HEK293 (cell line): ENCODE data around the gene SLC34A3.

Experiments used
- CTCF ChIA-PET: fragments of 350-600 bp; formaldehyde crosslinking; extraction: SDS; loops from one replicate; lab custom pipeline; 2021; ENCODE audit warnings: antibody characterized with exemption; lab: Yijun Ruan, JAX
- POLR2A ChIA-PET: fragments of 300-600 bp; formaldehyde crosslinking; extraction: SDS; loops from one replicate; lab custom pipeline; 2020; ENCODE audit warnings: antibody characterized with exemption, inconsistent platforms; lab: Yijun Ruan, JAX
- H3K27ac ChIP-seq: fragments of 200-500 bp; sonication (Bioruptor generic); 2 replicates; pipeline ENCODE4 v1.5.1; 2014; ENCODE audit warnings: low read depth, low read length, control low read depth, inconsistent platforms; ENCODE audit errors: extremely low read depth
- H3K36me3 ChIP-seq, 2 experiments: fragments of 200-500 bp in 1 of 2; sonication (Bioruptor generic) in 1 of 2; 1 replicate in 1 of 2; 2 replicates in 1 of 2; pipeline ENCODE4 v1.5.1; 2014 to 2017; ENCODE audit warnings: inconsistent platforms in 2 of 2, low read length in 2 of 2; ENCODE audit not compliant: control insufficient read depth in 2 of 2, insufficient read depth in 1 of 2
- H3K4me1 ChIP-seq: fragments of 200-500 bp; sonication (Bioruptor generic); 2 replicates; pipeline ENCODE4 v1.5.1; 2014; ENCODE audit warnings: mild to moderate bottlenecking, low read length, inconsistent platforms; ENCODE audit not compliant: control insufficient read depth, insufficient read depth
- H3K4me3 ChIP-seq: 2 replicates; pipeline ENCODE4 v1.5.1; 2011; ENCODE audit warnings: low read depth, mild to moderate bottlenecking, control low read depth, low read length, moderate library complexity
- H3K9me3 ChIP-seq: fragments of 200-500 bp; sonication (Bioruptor generic); 2 replicates; pipeline ENCODE4 v1.5.1; 2014; ENCODE audit warnings: low read depth, low read length, inconsistent platforms; ENCODE audit not compliant: control insufficient read depth, insufficient read depth
- GLIS2 ChIP-seq: fragments of 450-650 bp; formaldehyde crosslinking; IDR thresholded peaks from 2 replicates; pipeline ENCODE4 v1.5.1; 2016; ENCODE audit warnings: missing biosample characterization, missing genetic modification characterization
- KLF1 ChIP-seq: fragments of 450-650 bp; formaldehyde crosslinking; IDR thresholded peaks from 2 replicates; pipeline ENCODE4 v1.5.1; 2016; ENCODE audit warnings: missing biosample characterization, missing genetic modification characterization
- OSR2 ChIP-seq: fragments of 450-650 bp; formaldehyde crosslinking; IDR thresholded peaks from 2 replicates; pipeline ENCODE4 v1.5.1; 2016; ENCODE audit warnings: missing biosample characterization, missing genetic modification characterization
- ZBTB1 ChIP-seq: fragments of 450-650 bp; formaldehyde crosslinking; IDR thresholded peaks from 2 replicates; pipeline ENCODE4 v1.5.1; 2016; ENCODE audit warnings: missing biosample characterization, missing genetic modification characterization
- ZBTB17 ChIP-seq: fragments of 450-650 bp; formaldehyde crosslinking; IDR thresholded peaks from 2 replicates; pipeline ENCODE4 v1.5.1; 2016; ENCODE audit warnings: missing biosample characterization, missing genetic modification characterization
- ZBTB8A ChIP-seq: fragments of 450-650 bp; formaldehyde crosslinking; IDR thresholded peaks from 2 replicates; pipeline ENCODE4 v1.5.1; 2016; ENCODE audit warnings: missing biosample characterization, missing genetic modification characterization
- ZNF148 ChIP-seq: fragments of 450-650 bp; formaldehyde crosslinking; IDR thresholded peaks from 2 replicates; pipeline ENCODE4 v1.5.0; 2017; ENCODE audit warnings: missing biosample characterization, missing genetic modification characterization, borderline replicate concordance
- ZNF16 ChIP-seq: fragments of 450-650 bp; formaldehyde crosslinking; IDR thresholded peaks from 2 replicates; pipeline ENCODE4 v1.5.1; 2016; ENCODE audit warnings: low read depth, missing biosample characterization, missing genetic modification characterization
- ZNF169 ChIP-seq: fragments of 450-650 bp; formaldehyde crosslinking; IDR thresholded peaks from 2 replicates; pipeline ENCODE4 v1.5.1; 2016; ENCODE audit warnings: missing biosample characterization, missing genetic modification characterization
- ZNF280C ChIP-seq: fragments of 450-650 bp; formaldehyde crosslinking; IDR thresholded peaks from 2 replicates; pipeline ENCODE4 v1.5.1; 2016; ENCODE audit warnings: missing biosample characterization, missing genetic modification characterization
- ZNF423 ChIP-seq: fragments of 450-650 bp; formaldehyde crosslinking; IDR thresholded peaks from 2 replicates; pipeline ENCODE4 v1.5.1; 2016; ENCODE audit warnings: missing biosample characterization, missing genetic modification characterization
- ZNF48 ChIP-seq: fragments of 450-650 bp; formaldehyde crosslinking; IDR thresholded peaks from 2 replicates; pipeline ENCODE4 v1.5.1; 2016; ENCODE audit warnings: missing biosample characterization, missing genetic modification characterization
- ZNF518A ChIP-seq: fragments of 450-650 bp; formaldehyde crosslinking; conservative IDR thresholded peaks from 2 replicates; pipeline ENCODE4 v1.5.1; 2016; ENCODE audit warnings: low read depth, missing biosample characterization, missing genetic modification characterization
- ZNF621 ChIP-seq: fragments of 450-650 bp; formaldehyde crosslinking; IDR thresholded peaks from 2 replicates; pipeline ENCODE4 v1.5.1; 2017; ENCODE audit warnings: missing biosample characterization, missing genetic modification characterization
- ZNF791 ChIP-seq: fragments of 450-650 bp; formaldehyde crosslinking; IDR thresholded peaks from 2 replicates; pipeline ENCODE4 v1.5.1; 2016; ENCODE audit warnings: missing biosample characterization, missing genetic modification characterization
- TF ChIP-seq, protein P1 (sequence below): fragments of 450-650 bp; formaldehyde crosslinking; IDR thresholded peaks from 2 replicates; pipeline ENCODE4 v1.5.1; 2016; ENCODE audit warnings: missing biosample characterization, missing genetic modification characterization

The SLC34A3 gene

GRCh38 chr9:137268538-137269201 lies 38.0 kb downstream of the SLC34A3 start (continued):
- TF ChIP-seq ZNF518A (tag by site-specific recombination) (no peak), ZNF791 (tag by site-specific recombination) (no peak), KLF1 (tag by site-specific recombination) (0 out of 2 replicates have a peak, but pooled peaks have one; percentile 15), ZNF280C (tag by site-specific recombination) (no peak), ZNF169 (no peak), ZBTB8A (tag by site-specific recombination) (0 out of 2 replicates have a peak, but pooled peaks have one; percentile 22), ZNF48 (peak; percentile 61; the same call in 1 of the 2 replicates), ZBTB1 (no peak), ZNF423 (no peak)
- TF ChIP-seq, protein P1, sequence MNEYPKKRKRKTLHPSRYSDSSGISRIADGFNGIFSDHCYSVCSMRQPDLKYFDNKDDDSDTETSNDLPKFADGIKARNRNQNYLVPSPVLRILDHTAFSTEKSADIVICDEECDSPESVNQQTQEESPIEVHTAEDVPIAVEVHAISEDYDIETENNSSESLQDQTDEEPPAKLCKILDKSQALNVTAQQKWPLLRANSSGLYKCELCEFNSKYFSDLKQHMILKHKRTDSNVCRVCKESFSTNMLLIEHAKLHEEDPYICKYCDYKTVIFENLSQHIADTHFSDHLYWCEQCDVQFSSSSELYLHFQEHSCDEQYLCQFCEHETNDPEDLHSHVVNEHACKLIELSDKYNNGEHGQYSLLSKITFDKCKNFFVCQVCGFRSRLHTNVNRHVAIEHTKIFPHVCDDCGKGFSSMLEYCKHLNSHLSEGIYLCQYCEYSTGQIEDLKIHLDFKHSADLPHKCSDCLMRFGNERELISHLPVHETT (tag by site-specific recombination), result no peak

DNA sequence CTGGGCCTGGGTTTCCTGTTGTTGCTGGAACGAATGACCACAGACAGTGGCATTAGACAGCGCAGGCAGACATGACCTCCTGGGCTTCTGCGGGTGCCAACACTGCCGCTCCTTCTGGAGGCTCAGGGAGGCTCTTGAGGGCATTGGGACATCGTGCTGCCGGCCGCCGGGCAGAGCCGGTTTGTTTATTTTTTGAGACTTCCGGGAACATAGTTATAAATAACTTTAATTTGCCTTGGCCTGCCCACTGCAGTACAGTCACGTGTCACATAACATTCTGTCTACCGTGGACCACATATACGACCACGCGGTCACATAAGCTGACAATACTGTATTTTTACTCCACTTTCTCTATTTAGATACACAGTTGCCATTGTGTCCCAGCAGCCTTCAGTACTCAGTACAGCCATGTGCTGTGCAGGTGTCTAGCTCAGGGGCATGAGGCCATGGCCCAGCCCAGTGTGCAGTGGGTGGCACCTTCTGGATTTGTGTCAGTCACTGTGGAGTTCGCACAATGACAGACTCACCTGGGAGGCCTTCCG lies 38.6 kb downstream of the SLC34A3 start:
- ChIA-PET CTCF (interaction anchor here (0.5 to 2.1 kb wide), 3 partner anchors 32 to 481 kb away, joined by 3 to 11 read pairs (median 4); no protein-coding TSS in a partner anchor), POLR2A (interaction anchor here (1.0 kb wide), 1 partner anchor 10 kb away, joined by 3 read pairs; no protein-coding TSS in a partner anchor)
- Histone ChIP-seq H3K9me3 (no peaks in the 10 kb centered on the region), H3K4me3 (no peak overlapping the region), H3K27ac (no peak overlapping the region), H3K36me3 (peaks cover 0 to 67% of the 10 kb centered on the region in 2 experiments; a peak in 2 of 3 replicates), H3K4me1 (no peaks in the 10 kb centered on the region)
- TF ChIP-seq ZBTB17 (no peak), OSR2 (tag by site-specific recombination) (peak; percentile 54), ZNF621 (tag by site-specific recombination) (no peak), ZNF16 (tag by site-specific recombination) (no peak), ZNF148 (no peak), GLIS2 (tag by site-specific recombination) (no peak)
